K562 (cell line): Measurements from ENCODE around the gene PRTN3. TPM values are rescaled to one million over a fixed set of nuclear protein-coding genes. Genes with fewer than 3 reads are reported as not detected.

Source experiments
- BACH1 ChIP-seq: fragments of 200-800 bp; sonication (Bioruptor generic); IDR thresholded peaks from 2 replicates; pipeline ENCODE4 v1.6.1; 2016; ENCODE audit warnings: missing genetic modification characterization, missing compliant biosample characterization
- ELF1 ChIP-seq: fragments of 200-800 bp; sonication (Bioruptor generic); IDR thresholded peaks from 2 replicates; pipeline ENCODE4 v1.6.1; 2016; ENCODE audit warnings: missing genetic modification characterization, missing compliant biosample characterization
- ETV6 ChIP-seq, 3 experiments: fragments of 150-350 bp in 1 of 3; sonication (generic) in 1 of 3; formaldehyde crosslinking in 1 of 3; IDR thresholded peaks; 2 replicates each; pipeline versions ENCODE4 v1.6.1 to v1.8.0; 2014 to 2022; ENCODE audit warnings: borderline replicate concordance in 2 of 3, low read depth in 2 of 3, antibody characterized with exemption in 1 of 3, low read length in 1 of 3, mild to moderate bottlenecking in 1 of 3, missing genetic modification reagents in 1 of 3
- HCFC1 ChIP-seq: IDR thresholded peaks from 2 replicates; pipeline ENCODE4 v1.6.1; 2012; ENCODE audit warnings: low read depth, low read length, improper control_type of control experiment
- ILF3 ChIP-seq: fragments of 450-650 bp; IDR thresholded peaks from 2 replicates; pipeline ENCODE4 v1.6.1; 2018; ENCODE audit warnings: antibody characterized with exemption, mild to moderate bottlenecking, moderate library complexity, borderline replicate concordance
- MAFG ChIP-seq: fragments of 450-650 bp; conservative IDR thresholded peaks from 2 replicates; pipeline ENCODE4 v1.6.1; 2016; ENCODE audit warnings: missing genetic modification characterization, missing compliant biosample characterization
- NCOA2 ChIP-seq, 2 experiments: fragments of 450-650 bp; IDR thresholded peaks; 2 replicates each; pipeline ENCODE4 v1.6.1; 2018; ENCODE audit warnings: mild to moderate bottlenecking in 2 of 2, moderate library complexity in 1 of 2; ENCODE audit not compliant: partially characterized antibody in 2 of 2
- NFE2L1 ChIP-seq: fragments of 450-650 bp; IDR thresholded peaks from 2 replicates; pipeline ENCODE4 v1.6.1; 2016; ENCODE audit warnings: missing genetic modification characterization, low read depth, mild to moderate bottlenecking, missing compliant biosample characterization, moderate library complexity, borderline replicate concordance
- PHB2 ChIP-seq: fragments of 450-650 bp; IDR thresholded peaks from 2 replicates; pipeline ENCODE4 v1.6.1; 2017; ENCODE audit warnings: low read depth
- SRF ChIP-seq, 2 experiments: fragments of 250-450, 450-650 bp in 1 of 2; sonication (Bioruptor Pico) in 1 of 2; sonication (generic) in 1 of 2; formaldehyde crosslinking; IDR thresholded peaks; 2 replicates each; pipeline versions ENCODE4 v1.5.0 to v1.5.1; 2020 to 2022; ENCODE audit warnings: mild to moderate bottlenecking in 1 of 2, missing genetic modification reagents in 1 of 2
- polyA plus RNA-seq, 8 experiments: library from polyadenylated mRNA; depleted of rRNA in 4 of 8; stranded (reverse) in 5 of 8; unstranded in 3 of 8; fragments of >200 nt; fragmentation: Nextera tagmentation in 2 of 8; fragmentation: Illumina TruSeq in 1 of 8; extraction: Ambion mirVana in 2 of 8; extraction: Trizol in 1 of 8; gene quantifications; 2 replicates each; pipeline versions ENCODE4 v1.2.1 to v1.2.3, GENCODE V29; 2011 to 2014; ENCODE audit warnings: inconsistent platforms in 1 of 8, missing spikeins in 1 of 8
- total RNA-seq, 7 experiments: library from RNA; depleted of rRNA in 6 of 7; stranded (reverse); fragments of >200 nt in 6 of 7; fragmentation: Illumina TruSeq in 2 of 7; extraction: Trizol in 2 of 7; gene quantifications; 2 replicates each; pipeline versions ENCODE4 v1.2.1 to v1.2.3, GENCODE V29; 2011 to 2021; ENCODE audit warnings: low replicate concordance in 1 of 7
- TF ChIP-seq, protein P1 (sequence below): fragments of 250-450 bp; sonication (Bioruptor Pico); IDR thresholded peaks from 2 replicates; pipeline ENCODE4 v1.4.0; 2020; ENCODE audit warnings: mild to moderate bottlenecking, moderate library complexity, borderline replicate concordance
- TF ChIP-seq, protein P2 (sequence below): fragments of 250-450 bp; sonication (Bioruptor Pico); IDR thresholded peaks from 2 replicates; pipeline ENCODE4 v1.4.0; 2020; ENCODE audit warnings: mild to moderate bottlenecking
- TF ChIP-seq, protein P3 (sequence below): fragments of 200-800 bp; sonication (Bioruptor generic); IDR thresholded peaks from 2 replicates; pipeline ENCODE4 v1.6.1; 2017; ENCODE audit warnings: missing genetic modification characterization, missing compliant biosample characterization
- TF ChIP-seq, protein P4 (sequence below): fragments of 250-450 bp; sonication (Bioruptor Pico); IDR thresholded peaks from 2 replicates; pipeline ENCODE4 v1.8.0; 2022; ENCODE audit warnings: inconsistent platforms
- TF ChIP-seq, protein P5 (sequence below): IDR thresholded peaks from 3 replicates; pipeline ENCODE4 v1.6.1; 2011; ENCODE audit warnings: borderline replicate concordance, mild to moderate bottlenecking; ENCODE audit not compliant: insufficient read length, insufficient read depth

Gene PRTN3
- total and polyA plus RNA-seq, 9 of the 15 experiments (the other 6 are each of a cell fraction or from before 2014, with no cell fraction given): 0.14 to 0.86 (median 0.43) TPM; not detected in 3

DNA sequence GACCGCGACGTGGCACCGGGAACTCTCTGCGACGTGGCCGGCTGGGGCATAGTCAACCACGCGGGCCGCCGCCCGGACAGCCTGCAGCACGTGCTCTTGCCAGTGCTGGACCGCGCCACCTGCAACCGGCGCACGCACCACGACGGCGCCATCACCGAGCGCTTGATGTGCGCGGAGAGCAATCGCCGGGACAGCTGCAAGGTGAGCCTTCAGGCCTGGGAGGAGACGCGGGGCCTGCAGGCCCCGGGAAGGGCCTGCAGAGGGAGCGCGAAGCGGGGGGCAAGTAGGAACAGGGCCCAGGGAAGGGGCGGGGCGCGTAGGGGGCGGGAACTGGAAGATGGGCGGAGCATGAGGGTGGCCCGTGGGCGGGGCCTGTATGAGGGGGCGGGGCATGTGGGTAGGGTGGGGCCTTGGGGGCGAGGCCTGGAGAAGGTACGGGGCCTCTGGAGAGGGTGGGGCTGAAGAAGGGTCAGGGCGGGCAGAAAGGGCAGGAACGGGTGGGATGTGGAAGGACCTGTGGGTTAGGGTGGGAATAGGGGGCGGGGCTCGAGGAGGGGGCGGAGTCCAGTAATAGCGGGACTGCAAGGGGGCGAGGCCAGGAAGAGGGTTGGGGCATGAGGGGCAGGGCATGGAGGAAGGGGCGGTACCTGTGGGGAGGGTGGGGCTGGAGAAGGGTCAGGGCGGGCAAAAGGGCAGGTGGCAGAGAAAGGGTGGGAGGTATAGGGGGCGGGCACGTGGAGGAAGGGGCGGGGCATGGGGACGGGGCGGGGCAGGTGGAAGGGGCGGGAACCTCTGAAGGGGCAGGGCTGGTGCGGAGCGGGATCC lies 21.2 kb downstream of the PRTN3 start (continued):
- TF ChIP-seq, protein P1, sequence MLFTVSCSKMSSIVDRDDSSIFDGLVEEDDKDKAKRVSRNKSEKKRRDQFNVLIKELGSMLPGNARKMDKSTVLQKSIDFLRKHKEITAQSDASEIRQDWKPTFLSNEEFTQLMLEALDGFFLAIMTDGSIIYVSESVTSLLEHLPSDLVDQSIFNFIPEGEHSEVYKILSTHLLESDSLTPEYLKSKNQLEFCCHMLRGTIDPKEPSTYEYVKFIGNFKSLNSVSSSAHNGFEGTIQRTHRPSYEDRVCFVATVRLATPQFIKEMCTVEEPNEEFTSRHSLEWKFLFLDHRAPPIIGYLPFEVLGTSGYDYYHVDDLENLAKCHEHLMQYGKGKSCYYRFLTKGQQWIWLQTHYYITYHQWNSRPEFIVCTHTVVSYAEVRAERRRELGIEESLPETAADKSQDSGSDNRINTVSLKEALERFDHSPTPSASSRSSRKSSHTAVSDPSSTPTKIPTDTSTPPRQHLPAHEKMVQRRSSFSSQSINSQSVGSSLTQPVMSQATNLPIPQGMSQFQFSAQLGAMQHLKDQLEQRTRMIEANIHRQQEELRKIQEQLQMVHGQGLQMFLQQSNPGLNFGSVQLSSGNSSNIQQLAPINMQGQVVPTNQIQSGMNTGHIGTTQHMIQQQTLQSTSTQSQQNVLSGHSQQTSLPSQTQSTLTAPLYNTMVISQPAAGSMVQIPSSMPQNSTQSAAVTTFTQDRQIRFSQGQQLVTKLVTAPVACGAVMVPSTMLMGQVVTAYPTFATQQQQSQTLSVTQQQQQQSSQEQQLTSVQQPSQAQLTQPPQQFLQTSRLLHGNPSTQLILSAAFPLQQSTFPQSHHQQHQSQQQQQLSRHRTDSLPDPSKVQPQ (CRISPR knock-in tag): no peak
- TF ChIP-seq BACH1 (tag) (no peak), ELF1 (tag) (no peak), NCOA2 (IDR thresholded peaks at IDR 0.05; ENCODE audit: partially characterized antibody in 2 of 2) (no peak), HCFC1 (0 out of 2 replicates have a peak, but pooled peaks have one; percentile 37), PHB2 (no peak), SRF (CRISPR knock-in tag; IDR thresholded peaks at IDR 0.05) (no peak), ETV6 (IDR thresholded peaks at IDR 0.05; ENCODE audit: borderline replicate concordance in 1 of 2, low read depth in 2 of 2, low read length in 1 of 2) (no peak), ETV6 (CRISPR knock-in tag; IDR thresholded peaks at IDR 0.05; ENCODE audit: borderline replicate concordance) (0 out of 2 replicates have a peak, but pooled peaks have one; percentile 36), ILF3 (no peak), MAFG (tag) (no peak), NFE2L1 (tag) (no peak)
- TF ChIP-seq, protein P2, sequence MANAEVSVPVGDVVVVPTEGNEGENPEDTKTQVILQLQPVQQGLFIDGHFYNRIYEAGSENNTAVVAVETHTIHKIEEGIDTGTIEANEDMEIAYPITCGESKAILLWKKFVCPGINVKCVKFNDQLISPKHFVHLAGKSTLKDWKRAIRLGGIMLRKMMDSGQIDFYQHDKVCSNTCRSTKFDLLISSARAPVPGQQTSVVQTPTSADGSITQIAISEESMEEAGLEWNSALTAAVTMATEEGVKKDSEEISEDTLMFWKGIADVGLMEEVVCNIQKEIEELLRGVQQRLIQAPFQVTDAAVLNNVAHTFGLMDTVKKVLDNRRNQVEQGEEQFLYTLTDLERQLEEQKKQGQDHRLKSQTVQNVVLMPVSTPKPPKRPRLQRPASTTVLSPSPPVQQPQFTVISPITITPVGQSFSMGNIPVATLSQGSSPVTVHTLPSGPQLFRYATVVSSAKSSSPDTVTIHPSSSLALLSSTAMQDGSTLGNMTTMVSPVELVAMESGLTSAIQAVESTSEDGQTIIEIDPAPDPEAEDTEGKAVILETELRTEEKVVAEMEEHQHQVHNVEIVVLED (CRISPR knock-in tag): no peak
- TF ChIP-seq, protein P3, sequence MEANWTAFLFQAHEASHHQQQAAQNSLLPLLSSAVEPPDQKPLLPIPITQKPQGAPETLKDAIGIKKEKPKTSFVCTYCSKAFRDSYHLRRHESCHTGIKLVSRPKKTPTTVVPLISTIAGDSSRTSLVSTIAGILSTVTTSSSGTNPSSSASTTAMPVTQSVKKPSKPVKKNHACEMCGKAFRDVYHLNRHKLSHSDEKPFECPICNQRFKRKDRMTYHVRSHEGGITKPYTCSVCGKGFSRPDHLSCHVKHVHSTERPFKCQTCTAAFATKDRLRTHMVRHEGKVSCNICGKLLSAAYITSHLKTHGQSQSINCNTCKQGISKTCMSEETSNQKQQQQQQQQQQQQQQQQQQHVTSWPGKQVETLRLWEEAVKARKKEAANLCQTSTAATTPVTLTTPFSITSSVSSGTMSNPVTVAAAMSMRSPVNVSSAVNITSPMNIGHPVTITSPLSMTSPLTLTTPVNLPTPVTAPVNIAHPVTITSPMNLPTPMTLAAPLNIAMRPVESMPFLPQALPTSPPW (CRISPR knock-in tag): peak; percentile 86
- TF ChIP-seq, protein P4, sequence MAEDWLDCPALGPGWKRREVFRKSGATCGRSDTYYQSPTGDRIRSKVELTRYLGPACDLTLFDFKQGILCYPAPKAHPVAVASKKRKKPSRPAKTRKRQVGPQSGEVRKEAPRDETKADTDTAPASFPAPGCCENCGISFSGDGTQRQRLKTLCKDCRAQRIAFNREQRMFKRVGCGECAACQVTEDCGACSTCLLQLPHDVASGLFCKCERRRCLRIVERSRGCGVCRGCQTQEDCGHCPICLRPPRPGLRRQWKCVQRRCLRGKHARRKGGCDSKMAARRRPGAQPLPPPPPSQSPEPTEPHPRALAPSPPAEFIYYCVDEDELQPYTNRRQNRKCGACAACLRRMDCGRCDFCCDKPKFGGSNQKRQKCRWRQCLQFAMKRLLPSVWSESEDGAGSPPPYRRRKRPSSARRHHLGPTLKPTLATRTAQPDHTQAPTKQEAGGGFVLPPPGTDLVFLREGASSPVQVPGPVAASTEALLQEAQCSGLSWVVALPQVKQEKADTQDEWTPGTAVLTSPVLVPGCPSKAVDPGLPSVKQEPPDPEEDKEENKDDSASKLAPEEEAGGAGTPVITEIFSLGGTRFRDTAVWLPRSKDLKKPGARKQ (CRISPR knock-in tag): no peak
- TF ChIP-seq, protein P5, sequence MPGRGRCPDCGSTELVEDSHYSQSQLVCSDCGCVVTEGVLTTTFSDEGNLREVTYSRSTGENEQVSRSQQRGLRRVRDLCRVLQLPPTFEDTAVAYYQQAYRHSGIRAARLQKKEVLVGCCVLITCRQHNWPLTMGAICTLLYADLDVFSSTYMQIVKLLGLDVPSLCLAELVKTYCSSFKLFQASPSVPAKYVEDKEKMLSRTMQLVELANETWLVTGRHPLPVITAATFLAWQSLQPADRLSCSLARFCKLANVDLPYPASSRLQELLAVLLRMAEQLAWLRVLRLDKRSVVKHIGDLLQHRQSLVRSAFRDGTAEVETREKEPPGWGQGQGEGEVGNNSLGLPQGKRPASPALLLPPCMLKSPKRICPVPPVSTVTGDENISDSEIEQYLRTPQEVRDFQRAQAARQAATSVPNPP: no peak
